HepG2 (cell line): ENCODE results near the gene NEK8. TPM values are rescaled to one million over a fixed set of nuclear protein-coding genes. Genes with fewer than 3 reads are reported as not detected.

Experiments
- ATRX ChIP-seq: sonication (generic); formaldehyde crosslinking; IDR thresholded peaks from 2 replicates; pipeline ENCODE4 v1.4.0; 2020; ENCODE audit warnings: missing genetic modification reagents, borderline replicate concordance
- DBP ChIP-seq: sonication (generic); formaldehyde crosslinking; IDR thresholded peaks from 2 replicates; pipeline ENCODE4 v1.4.0; 2020; ENCODE audit warnings: missing genetic modification reagents; ENCODE audit errors: not compliant biosample characterization
- FOSL2 ChIP-seq: sonication (generic); formaldehyde crosslinking; IDR thresholded peaks from 2 replicates; pipeline ENCODE4 v1.4.0; 2020; ENCODE audit warnings: missing genetic modification reagents
- MAF1 ChIP-seq: sonication (generic); formaldehyde crosslinking; IDR thresholded peaks from 2 replicates; pipeline ENCODE4 v1.5.0; 2020; ENCODE audit warnings: missing genetic modification reagents, borderline replicate concordance
- MIXL1 ChIP-seq: IDR thresholded peaks from 2 replicates; pipeline ENCODE4 v1.6.1; 2016
- NR2F2 ChIP-seq: IDR thresholded peaks from 2 replicates; pipeline ENCODE4 v1.6.1; 2012; ENCODE audit warnings: low read depth, inconsistent platforms, borderline replicate concordance
- RBM22 ChIP-seq: fragments of 200-400 bp; formaldehyde crosslinking; optimal IDR thresholded peaks from 2 replicates; pipeline ENCODE3; 2017; ENCODE audit warnings: mild to moderate bottlenecking, low read length, moderate library complexity
- THRA ChIP-seq: sonication (generic); formaldehyde crosslinking; IDR thresholded peaks from 2 replicates; pipeline ENCODE4 v1.4.0; 2020; ENCODE audit warnings: missing genetic modification reagents, borderline replicate concordance
- ZBTB26 ChIP-seq: IDR thresholded peaks from 2 replicates; pipeline ENCODE4 v1.6.1; 2016; ENCODE audit warnings: missing compliant biosample characterization, missing genetic modification reagents, borderline replicate concordance
- ZNF383 ChIP-seq: sonication (generic); formaldehyde crosslinking; IDR thresholded peaks from 2 replicates; pipeline ENCODE4 v1.4.0; 2020; ENCODE audit warnings: missing genetic modification reagents, mild to moderate bottlenecking, borderline replicate concordance
- ZNF713 ChIP-seq: sonication (generic); formaldehyde crosslinking; IDR thresholded peaks from 2 replicates; pipeline ENCODE4 v1.4.0; 2020; ENCODE audit warnings: mild to moderate bottlenecking, missing genetic modification reagents
- ZNF720 ChIP-seq: sonication (generic); formaldehyde crosslinking; IDR thresholded peaks from 2 replicates; pipeline ENCODE4 v1.4.0; 2020; ENCODE audit warnings: missing genetic modification reagents
- polyA plus RNA-seq, 8 experiments: library from polyadenylated mRNA; depleted of rRNA in 3 of 8; stranded (reverse) in 7 of 8; unstranded in 1 of 8; fragments of >200 nt; fragmentation: Illumina TruSeq in 4 of 8; extraction: Trizol in 4 of 8; gene quantifications; 2 replicates each; pipeline versions ENCODE4 v1.2.1 to v1.2.3, GENCODE V29; 2011 to 2016; ENCODE audit warnings: low read depth in 4 of 8, missing spikeins in 1 of 8, mixed read lengths in 1 of 8; ENCODE audit not compliant: insufficient read depth in 1 of 8
- total RNA-seq, 5 experiments: library from RNA; depleted of rRNA; stranded (reverse); fragments of >200 nt; fragmentation: Illumina TruSeq; extraction: Trizol; gene quantifications; 2 replicates each; pipeline ENCODE4 v1.2.3, GENCODE V29; 2016; ENCODE audit warnings: low read depth in 1 of 5
- TF ChIP-seq, protein P1 (sequence below): sonication (generic); formaldehyde crosslinking; IDR thresholded peaks from 2 replicates; pipeline ENCODE4 v1.5.0; 2020; ENCODE audit warnings: mild to moderate bottlenecking, missing genetic modification reagents
- TF ChIP-seq, protein P2 (sequence below): sonication (generic); formaldehyde crosslinking; IDR thresholded peaks from 2 replicates; pipeline ENCODE4 v1.5.1; 2020; ENCODE audit warnings: missing genetic modification reagents, mild to moderate bottlenecking, borderline replicate concordance
- TF ChIP-seq, protein P3 (sequence below): sonication (generic); formaldehyde crosslinking; IDR thresholded peaks from 2 replicates; pipeline ENCODE4 v1.4.0; 2020; ENCODE audit warnings: missing genetic modification reagents
- TF ChIP-seq, protein P4 (sequence below): sonication (generic); formaldehyde crosslinking; conservative IDR thresholded peaks from 2 replicates; pipeline ENCODE4 v1.4.0; 2020; ENCODE audit warnings: missing genetic modification reagents

NEK8 gene
- total and polyA plus RNA-seq, 2 of the 13 experiments (the other 11 are each of a cell fraction or from before 2014, with no cell fraction given), result 5.8 to 13.5 TPM

- TF ChIP-seq, protein P1, sequence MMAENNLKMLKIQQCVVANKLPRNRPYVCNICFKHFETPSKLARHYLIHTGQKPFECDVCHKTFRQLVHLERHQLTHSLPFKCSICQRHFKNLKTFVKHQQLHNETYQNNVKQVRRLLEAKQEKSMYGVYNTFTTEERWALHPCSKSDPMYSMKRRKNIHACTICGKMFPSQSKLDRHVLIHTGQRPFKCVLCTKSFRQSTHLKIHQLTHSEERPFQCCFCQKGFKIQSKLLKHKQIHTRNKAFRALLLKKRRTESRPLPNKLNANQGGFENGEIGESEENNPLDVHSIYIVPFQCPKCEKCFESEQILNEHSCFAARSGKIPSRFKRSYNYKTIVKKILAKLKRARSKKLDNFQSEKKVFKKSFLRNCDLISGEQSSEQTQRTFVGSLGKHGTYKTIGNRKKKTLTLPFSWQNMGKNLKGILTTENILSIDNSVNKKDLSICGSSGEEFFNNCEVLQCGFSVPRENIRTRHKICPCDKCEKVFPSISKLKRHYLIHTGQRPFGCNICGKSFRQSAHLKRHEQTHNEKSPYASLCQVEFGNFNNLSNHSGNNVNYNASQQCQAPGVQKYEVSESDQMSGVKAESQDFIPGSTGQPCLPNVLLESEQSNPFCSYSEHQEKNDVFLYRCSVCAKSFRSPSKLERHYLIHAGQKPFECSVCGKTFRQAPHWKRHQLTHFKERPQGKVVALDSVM, result no peak
- TF ChIP-seq ATRX (CRISPR knock-in tag), result no peak
- TF ChIP-seq MAF1 (CRISPR knock-in tag), result no peak
- TF ChIP-seq FOSL2, result peak; percentile 86
- TF ChIP-seq, protein P2, sequence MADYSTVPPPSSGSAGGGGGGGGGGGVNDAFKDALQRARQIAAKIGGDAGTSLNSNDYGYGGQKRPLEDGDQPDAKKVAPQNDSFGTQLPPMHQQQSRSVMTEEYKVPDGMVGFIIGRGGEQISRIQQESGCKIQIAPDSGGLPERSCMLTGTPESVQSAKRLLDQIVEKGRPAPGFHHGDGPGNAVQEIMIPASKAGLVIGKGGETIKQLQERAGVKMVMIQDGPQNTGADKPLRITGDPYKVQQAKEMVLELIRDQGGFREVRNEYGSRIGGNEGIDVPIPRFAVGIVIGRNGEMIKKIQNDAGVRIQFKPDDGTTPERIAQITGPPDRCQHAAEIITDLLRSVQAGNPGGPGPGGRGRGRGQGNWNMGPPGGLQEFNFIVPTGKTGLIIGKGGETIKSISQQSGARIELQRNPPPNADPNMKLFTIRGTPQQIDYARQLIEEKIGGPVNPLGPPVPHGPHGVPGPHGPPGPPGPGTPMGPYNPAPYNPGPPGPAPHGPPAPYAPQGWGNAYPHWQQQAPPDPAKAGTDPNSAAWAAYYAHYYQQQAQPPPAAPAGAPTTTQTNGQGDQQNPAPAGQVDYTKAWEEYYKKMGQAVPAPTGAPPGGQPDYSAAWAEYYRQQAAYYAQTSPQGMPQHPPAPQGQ (CRISPR knock-in tag), result peak; percentile 47; the same call in 1 of the 2 replicates
- TF ChIP-seq RBM22, result peak; percentile 72
- peak; percentile 72 for TF ChIP-seq MIXL1 (CRISPR knock-in tag)
- TF ChIP-seq, protein P3, sequence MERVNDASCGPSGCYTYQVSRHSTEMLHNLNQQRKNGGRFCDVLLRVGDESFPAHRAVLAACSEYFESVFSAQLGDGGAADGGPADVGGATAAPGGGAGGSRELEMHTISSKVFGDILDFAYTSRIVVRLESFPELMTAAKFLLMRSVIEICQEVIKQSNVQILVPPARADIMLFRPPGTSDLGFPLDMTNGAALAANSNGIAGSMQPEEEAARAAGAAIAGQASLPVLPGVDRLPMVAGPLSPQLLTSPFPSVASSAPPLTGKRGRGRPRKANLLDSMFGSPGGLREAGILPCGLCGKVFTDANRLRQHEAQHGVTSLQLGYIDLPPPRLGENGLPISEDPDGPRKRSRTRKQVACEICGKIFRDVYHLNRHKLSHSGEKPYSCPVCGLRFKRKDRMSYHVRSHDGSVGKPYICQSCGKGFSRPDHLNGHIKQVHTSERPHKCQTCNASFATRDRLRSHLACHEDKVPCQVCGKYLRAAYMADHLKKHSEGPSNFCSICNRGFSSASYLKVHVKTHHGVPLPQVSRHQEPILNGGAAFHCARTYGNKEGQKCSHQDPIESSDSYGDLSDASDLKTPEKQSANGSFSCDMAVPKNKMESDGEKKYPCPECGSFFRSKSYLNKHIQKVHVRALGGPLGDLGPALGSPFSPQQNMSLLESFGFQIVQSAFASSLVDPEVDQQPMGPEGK, result peak; percentile 71; the same call in 1 of the 2 replicates
- no peak for TF ChIP-seq ZNF383 (CRISPR knock-in tag)
- no peak for TF ChIP-seq ZNF720 (CRISPR knock-in tag)
- TF ChIP-seq THRA (CRISPR knock-in tag), result peak; percentile 18; the same call in 1 of the 2 replicates
- no peak for TF ChIP-seq NR2F2
- no peak for TF ChIP-seq ZNF713
- no peak for TF ChIP-seq DBP
- TF ChIP-seq ZBTB26 (CRISPR knock-in tag), result peak; percentile 68; the same call in 1 of the 2 replicates
- TF ChIP-seq, protein P4, sequence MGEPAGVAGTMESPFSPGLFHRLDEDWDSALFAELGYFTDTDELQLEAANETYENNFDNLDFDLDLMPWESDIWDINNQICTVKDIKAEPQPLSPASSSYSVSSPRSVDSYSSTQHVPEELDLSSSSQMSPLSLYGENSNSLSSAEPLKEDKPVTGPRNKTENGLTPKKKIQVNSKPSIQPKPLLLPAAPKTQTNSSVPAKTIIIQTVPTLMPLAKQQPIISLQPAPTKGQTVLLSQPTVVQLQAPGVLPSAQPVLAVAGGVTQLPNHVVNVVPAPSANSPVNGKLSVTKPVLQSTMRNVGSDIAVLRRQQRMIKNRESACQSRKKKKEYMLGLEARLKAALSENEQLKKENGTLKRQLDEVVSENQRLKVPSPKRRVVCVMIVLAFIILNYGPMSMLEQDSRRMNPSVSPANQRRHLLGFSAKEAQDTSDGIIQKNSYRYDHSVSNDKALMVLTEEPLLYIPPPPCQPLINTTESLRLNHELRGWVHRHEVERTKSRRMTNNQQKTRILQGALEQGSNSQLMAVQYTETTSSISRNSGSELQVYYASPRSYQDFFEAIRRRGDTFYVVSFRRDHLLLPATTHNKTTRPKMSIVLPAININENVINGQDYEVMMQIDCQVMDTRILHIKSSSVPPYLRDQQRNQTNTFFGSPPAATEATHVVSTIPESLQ (CRISPR knock-in tag), result 0 out of 2 replicates have a peak, but pooled peaks have one; percentile 51
Observed at GRCh38 chr17:28698253-28698941, 30.2 kb upstream of the NEK8 start (continued).
